Pancreas (tissue), 10 donors: Measurements from ENCODE around the gene KLHL14. TPM values are rescaled to one million over a fixed set of nuclear protein-coding genes. Genes with fewer than 3 reads are reported as not detected.

Source experiments
- ATAC-seq, 4 donors: fragments of 200-7000 bp; cut with Tn5 transposase; one replicate each; pipeline versions ENCODE4 v1.8.0 to v1.9.1; 2020; ENCODE audit warnings: mild to moderate bottlenecking in 4 of 4, moderate library complexity in 4 of 4
- DNase-seq, 6 donors: peaks; one replicate each; pipeline ENCODE4 v3.0.0-alpha.2; 2020
- FAIRE-seq: peaks from 2 replicates; lab custom pipeline; 2012; peaks lifted over from hg19 to GRCh38; lab: Jason Lieb, UNC
- H3K27ac ChIP-seq, 4 donors: fragments of 200-600 bp; sonication (generic); 1 replicate in 3 of 4; 2 replicates in 1 of 4; pipeline versions ENCODE4 v1.5.0 to v1.8.0; 2020
- H3K27me3 ChIP-seq, 4 donors: fragments of 200-600 bp; one replicate each; pipeline ENCODE4 v1.8.0; 2021
- H3K36me3 ChIP-seq, 3 donors: fragments of 200-600 bp; sonication (generic) in 1 of 3; one replicate each; pipeline versions ENCODE4 v1.5.0 to v1.8.0; 2020 to 2021
- H3K4me1 ChIP-seq, 3 donors: fragments of 200-600 bp; one replicate each; pipeline ENCODE4 v1.8.0; 2021
- H3K4me3 ChIP-seq, 4 donors: fragments of 200-600 bp; sonication (generic) in 2 of 4; one replicate each; pipeline versions ENCODE4 v1.5.0 to v1.8.0; 2020 to 2021
- H3K9me3 ChIP-seq, 4 donors: fragments of 200-600 bp; one replicate each; pipeline ENCODE4 v1.8.0; 2021
- CTCF ChIP-seq, 4 donors: fragments of 200-600 bp; sonication (generic) in 3 of 4; IDR thresholded peaks; one replicate each; pipeline versions ENCODE4 v1.5.0 to v1.8.0; 2021; ENCODE audit warnings: antibody characterized with exemption in 4 of 4
- WGBS, 2 donors: extraction: QIAGEN DNeasy Blood & Tissue Kit; methylation state at CpG; one replicate each; pipeline ENCODE4 v1.1.7; 2013; 5-methylcytosine and 5-hydroxymethylcytosine counted together
- intact Hi-C, 3 donors: fragments of 100-400 bp; cut with DNase I; formaldehyde crosslinking; loops; one replicate each; pipeline versions ENCODE4 v1.11.1 to v1.14.2; 2022
- polyA plus RNA-seq, 2 donors: library from polyadenylated mRNA; stranded (reverse); fragments of 200-250 nt; gene quantifications; one replicate each; pipeline ENCODE4 v1.2.3, GENCODE V29; 2013
- total RNA-seq, 6 donors: library from RNA; stranded (reverse); fragmentation: NEBNext Ultra II Directional in 4 of 6; extraction: Animal tissue kit (Norgen Biotek cat#: 25700) in 4 of 6; gene quantifications; one replicate each; pipeline versions ENCODE4 v1.2.1 to v1.2.4, GENCODE V29; 2021 to 2023
- donor health status: healthy with polysubstance abuse.
- donor health status: DM: no; HTN: no; CAD: no; lungs with moderate emphysema.
- donor health status: DM: no; HTN: no; CAD: no.
- donor health status: control.
- donor health status: control.
- donor health status: Bipolar disorder and iron deficiency.
- donor health status: DM: yes; HTN: yes; CAD: no.
- donor health status: DM: no; HTN: no; CAD: no.
- donor health status: DM: no; HTN: no; CAD: no.
- donor health status: DM: yes; HTN: yes; CAD: no.

KLHL14 gene
- total and polyA plus RNA-seq, 8 donors = 0.06 to 0.21 (median 0.08) TPM; not detected in 3

GRCh38 chr18:32760391-32760790 lies 12.4 kb downstream of the KLHL14 start:
- peaks cover 0 to 2% (median under 1%) of the 10 kb centered on the region in 4 donors for H3K27me3 ChIP-seq
- intact Hi-C loops = no loop called here
- H3K27ac ChIP-seq = no peak overlapping the region
- H3K4me3 ChIP-seq = no peak overlapping the region
- H3K4me1 ChIP-seq = no peaks in the 10 kb centered on the region
- TF ChIP-seq CTCF (IDR thresholded peaks at IDR 0.05) = no peak
- no peak for FAIRE-seq
- WGBS, 2 donors = 55 to 60% methylated on average over 6 of the region's 6 CpGs
- H3K9me3 ChIP-seq = no peaks in the 10 kb centered on the region
- no peaks in the 10 kb centered on the region for H3K36me3 ChIP-seq
- DNase-seq = no peak
- ATAC-seq = no peak

- no peaks in the 10 kb centered on the region for H3K27me3 ChIP-seq
- DNase-seq = no peak
- H3K36me3 ChIP-seq = no peaks in the 10 kb centered on the region
- H3K4me1 ChIP-seq = no peaks in the 10 kb centered on the region
- TF ChIP-seq CTCF (IDR thresholded peaks at IDR 0.05) = no peak
- FAIRE-seq = no peak
- ATAC-seq = no peak
- H3K4me3 ChIP-seq = no peak overlapping the region
- H3K9me3 ChIP-seq = no peaks in the 10 kb centered on the region
- intact Hi-C loops = no loop called here
- H3K27ac ChIP-seq = no peak overlapping the region
- 78 to 82% methylated on average over 2 of the region's 2 CpGs for WGBS, 2 donors
Observed at GRCh38 chr18:32759611-32760167, 13.1 kb downstream of the KLHL14 start.

- WGBS, 2 donors = 38% methylated on average over 7 of the region's 7 CpGs
- H3K27me3 ChIP-seq = peaks cover 0 to 8% (median 0%) of the 10 kb centered on the region in 4 donors
- FAIRE-seq (no peak), DNase-seq (no peak), ATAC-seq (no peak)
- TF ChIP-seq CTCF (IDR thresholded peaks at IDR 0.05) = no peak
- intact Hi-C loops = no loop called here
- H3K9me3 ChIP-seq = no peaks in the 10 kb centered on the region
- no peak overlapping the region for H3K27ac ChIP-seq
- no peak overlapping the region for H3K4me3 ChIP-seq
- H3K4me1 ChIP-seq = no peaks in the 10 kb centered on the region
- H3K36me3 ChIP-seq = no peaks in the 10 kb centered on the region
Observed at GRCh38 chr18:32754508-32755263, 18.1 kb downstream of the KLHL14 start.

- 45 to 49% methylated on average over 4 of the region's 4 CpGs for WGBS, 2 donors
- intact Hi-C loops = no loop called here
- H3K27me3 ChIP-seq = peaks cover 0 to 8% (median 0%) of the 10 kb centered on the region in 4 donors
- no peaks in the 10 kb centered on the region for H3K36me3 ChIP-seq
- no peak overlapping the region for H3K4me3 ChIP-seq
- no peaks in the 10 kb centered on the region for H3K4me1 ChIP-seq
- H3K27ac ChIP-seq = no peak overlapping the region
- no peak for DNase-seq
- no peak for TF ChIP-seq CTCF (IDR thresholded peaks at IDR 0.05)
- FAIRE-seq = no peak
- no peaks in the 10 kb centered on the region for H3K9me3 ChIP-seq
- ATAC-seq = no peak
Observed at GRCh38 chr18:32753656-32754260, 19.1 kb downstream of the KLHL14 start.
